HG03175 (cell line): ENCODE results near the gene PDE11A.
"Not testable (repeated sequence)": the region's sequence is repeated elsewhere in the genome, so short reads cannot be mapped to it uniquely, and the experiment has no call there.

ENCODE experiments used
- ATAC-seq: cut with Tn5 transposase; IDR thresholded peaks from one replicate; pipeline ENCODE4 v1.9.1; 2021; ENCODE audit warnings: mild to moderate bottlenecking, moderate library complexity; ENCODE audit not compliant: unreplicated experiment

Gene PDE11A

DNA sequence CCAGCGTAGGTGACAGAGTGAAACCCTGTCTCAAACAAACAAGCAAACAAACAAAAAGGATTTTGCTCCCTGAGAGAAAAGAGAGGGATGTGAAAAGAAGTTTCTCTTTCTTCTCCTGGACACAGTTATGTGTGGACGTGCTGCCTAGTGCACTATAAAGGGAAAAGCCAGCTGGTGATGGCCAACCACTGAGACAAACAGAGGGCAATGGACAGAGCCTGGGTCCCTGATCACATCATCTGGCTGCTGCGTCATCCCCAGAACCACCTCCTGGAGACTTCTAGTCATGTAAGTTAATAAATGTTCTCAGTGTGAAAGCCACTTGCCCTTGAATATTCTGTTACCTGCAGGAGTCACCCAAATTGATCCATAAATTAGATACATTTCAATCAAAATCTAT lies 184.9 kb downstream of the PDE11A start:
- ATAC-seq = no peak

DNA sequence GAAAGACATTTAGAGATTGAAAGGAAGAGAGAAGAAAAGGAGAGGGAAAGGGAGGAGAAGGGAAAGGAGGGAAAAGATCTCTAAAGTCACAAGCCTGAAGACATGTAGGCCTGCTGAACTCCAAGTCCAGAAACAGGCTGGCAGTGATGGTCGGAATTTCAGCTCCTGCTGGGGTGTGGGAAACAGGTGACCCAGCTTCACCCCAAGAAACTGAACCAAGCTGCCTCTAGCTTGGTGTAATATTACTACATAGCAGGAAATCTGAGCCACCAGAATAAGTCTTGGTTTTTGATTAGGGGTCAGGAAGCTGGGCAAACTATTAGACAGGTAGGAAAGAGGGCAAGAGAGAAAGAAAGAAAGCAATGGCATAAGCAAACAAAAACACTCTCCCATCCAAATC lies 185.8 kb downstream of the PDE11A start:
- no peak for ATAC-seq

GRCh38 chr2:177885828-177886466 lies 186.6 kb downstream of the PDE11A start:
- no peak for ATAC-seq

DNA sequence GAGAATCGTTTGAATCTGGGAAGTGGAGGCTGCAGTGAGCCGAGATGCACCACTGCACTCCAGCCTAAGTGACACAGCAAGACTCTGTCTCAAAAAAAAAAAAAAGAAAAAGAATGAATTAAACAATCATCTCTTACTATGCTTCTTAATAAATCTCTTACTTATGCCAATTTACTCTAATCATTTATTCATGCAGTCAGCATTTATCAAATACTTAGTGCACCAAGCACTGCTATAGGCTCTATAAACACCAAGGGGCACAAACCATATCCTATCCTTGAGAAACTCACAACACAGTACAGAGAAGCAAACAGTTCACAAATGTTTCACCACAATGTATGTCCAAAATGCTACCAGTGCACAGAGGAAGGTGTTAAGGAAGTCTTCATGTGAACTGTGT lies 189.4 kb downstream of the PDE11A start:
- no peak for ATAC-seq

DNA sequence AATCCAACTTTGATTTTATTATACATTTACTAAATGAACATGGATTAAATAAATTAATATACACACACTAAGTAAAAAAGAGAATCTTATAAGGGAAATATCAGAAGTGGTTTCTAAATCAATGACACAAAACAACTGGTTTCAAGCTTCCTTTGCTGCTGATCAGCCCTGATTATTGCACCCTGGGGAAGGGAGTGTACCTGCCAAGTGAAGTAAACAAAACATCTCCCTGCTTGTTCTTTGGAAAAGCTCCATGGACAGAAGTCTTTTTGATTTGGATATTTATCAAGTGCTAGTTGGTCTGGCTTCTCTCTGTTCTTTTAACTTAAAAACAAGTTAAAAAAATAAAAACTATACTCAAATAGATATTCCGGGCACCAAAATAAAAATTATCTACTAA lies 190.1 kb downstream of the PDE11A start:
- no peak for ATAC-seq

GRCh38 chr2:177881921-177882320 lies 190.7 kb downstream of the PDE11A start:
- ATAC-seq = no peak

- no peak for ATAC-seq
Measured at GRCh38 chr2:177881008-177881747, 191.4 kb downstream of the PDE11A start.

DNA sequence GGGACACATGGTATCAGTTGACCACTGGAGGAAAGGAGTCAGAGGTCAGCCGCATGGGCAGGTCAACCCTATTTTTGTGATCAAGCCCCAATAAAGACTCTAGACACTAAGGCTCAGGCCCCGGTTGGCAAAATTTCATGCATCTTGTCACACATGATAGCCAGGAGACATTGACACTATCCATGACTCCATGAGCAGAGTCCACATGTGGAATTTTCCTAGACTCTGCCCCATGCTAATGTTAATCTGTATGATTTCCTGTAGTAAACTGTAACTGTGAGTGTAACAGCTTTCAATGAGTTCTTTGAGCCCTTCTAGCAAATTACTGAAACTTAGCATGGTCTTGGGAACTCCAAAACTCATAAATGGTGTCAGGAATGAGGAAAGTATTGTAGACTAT lies 192.3 kb downstream of the PDE11A start:
- ATAC-seq = no peak

DNA sequence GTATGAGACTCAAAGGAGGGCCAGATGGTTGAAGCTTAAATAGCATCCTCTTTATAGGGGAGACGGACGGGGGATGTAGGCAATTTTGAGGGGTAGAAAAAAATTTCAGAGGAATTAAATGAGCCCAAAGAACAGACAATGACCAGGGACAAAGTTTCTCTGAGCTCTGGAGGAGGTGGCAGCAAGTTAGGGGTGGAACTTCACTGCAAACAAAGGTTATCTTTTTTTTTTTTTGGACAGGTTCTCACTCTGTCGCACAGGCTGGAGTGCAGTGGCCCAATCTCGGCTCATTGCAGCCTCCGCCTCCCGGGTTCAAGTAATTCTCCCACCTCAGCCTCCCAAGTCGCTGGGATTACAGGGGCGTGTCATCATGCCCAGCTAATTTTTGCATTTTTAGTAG lies 195.6 kb downstream of the PDE11A start:
- ATAC-seq = no peak

GRCh38 chr2:177874686-177875085 lies 197.9 kb downstream of the PDE11A start:
- no peak for ATAC-seq

GRCh38 chr2:177873915-177874314 lies 198.7 kb downstream of the PDE11A start:
- ATAC-seq = no peak

- no peak for ATAC-seq
Measured at GRCh38 chr2:177872286-177872685, 200.3 kb downstream of the PDE11A start.

- ATAC-seq = no peak
Measured at GRCh38 chr2:177869912-177870311, 202.7 kb downstream of the PDE11A start.

GRCh38 chr2:177869209-177869608 lies 203.4 kb downstream of the PDE11A start:
- no peak for ATAC-seq

DNA sequence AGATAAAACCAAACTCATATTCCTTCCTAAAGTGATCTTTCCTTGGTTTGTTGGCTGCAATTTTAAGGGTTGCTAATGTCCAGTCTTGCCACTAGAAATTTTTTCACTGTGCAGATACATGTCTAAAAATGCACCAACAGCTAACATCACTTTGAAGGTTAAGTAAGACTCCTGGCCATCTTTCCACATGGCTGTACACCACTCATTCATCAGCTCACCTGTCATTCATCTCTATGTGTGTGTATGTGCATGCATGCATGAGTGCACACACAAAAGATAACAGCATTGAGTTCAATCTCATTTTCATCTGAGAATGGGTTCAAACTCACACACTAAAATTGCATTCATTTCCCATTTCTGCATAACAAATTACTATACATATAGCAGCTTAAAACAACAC lies 203.8 kb downstream of the PDE11A start:
- ATAC-seq = no peak

GRCh38 chr2:177857538-177857937 lies 215.0 kb downstream of the PDE11A start:
- no peak for ATAC-seq

DNA sequence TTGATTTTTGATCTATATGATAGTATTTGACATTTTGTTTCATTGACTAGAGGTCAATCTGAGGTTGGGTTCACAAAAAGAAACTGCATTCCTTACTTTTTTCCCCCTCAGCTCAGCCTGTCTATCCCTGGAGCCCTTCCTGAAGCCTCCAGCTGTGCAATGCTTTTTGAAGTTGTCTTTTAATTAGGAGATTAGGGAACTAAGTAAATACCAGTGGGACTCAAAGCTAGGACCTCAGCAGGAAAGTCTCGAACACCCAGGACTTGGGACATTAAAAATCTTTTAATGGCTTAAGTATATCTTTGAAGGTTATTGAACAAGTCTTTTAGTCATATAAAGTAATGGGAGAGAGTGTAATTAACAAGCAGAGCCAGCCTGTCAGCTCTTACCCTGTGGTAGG lies 220.2 kb downstream of the PDE11A start:
- ATAC-seq = no peak

- no peak for ATAC-seq
Measured at GRCh38 chr2:177843188-177843587, 229.4 kb downstream of the PDE11A start.

DNA sequence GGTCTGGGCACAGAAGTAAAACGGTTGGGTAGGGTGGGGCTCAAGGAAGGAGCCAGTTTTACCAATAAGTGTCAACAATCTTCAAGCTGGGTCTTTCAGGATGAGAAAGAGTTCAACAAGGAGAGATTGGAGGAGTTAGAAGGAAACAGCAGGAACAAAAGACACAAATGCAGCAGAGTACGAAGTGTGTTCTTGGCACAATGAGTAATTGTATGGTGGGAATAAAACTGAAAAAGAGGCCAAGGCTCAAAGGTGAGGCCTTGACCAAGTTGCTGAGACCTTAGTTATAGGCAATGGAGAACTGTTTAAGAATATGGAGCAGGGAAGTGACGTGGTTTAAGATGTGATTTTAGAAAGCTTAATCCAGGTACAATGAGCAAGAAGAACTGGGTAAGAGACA lies 230.3 kb downstream of the PDE11A start:
- ATAC-seq = no peak

- not testable (repeated sequence) for ATAC-seq
Measured at GRCh38 chr2:177835418-177836204, 237.0 kb downstream of the PDE11A start.

DNA sequence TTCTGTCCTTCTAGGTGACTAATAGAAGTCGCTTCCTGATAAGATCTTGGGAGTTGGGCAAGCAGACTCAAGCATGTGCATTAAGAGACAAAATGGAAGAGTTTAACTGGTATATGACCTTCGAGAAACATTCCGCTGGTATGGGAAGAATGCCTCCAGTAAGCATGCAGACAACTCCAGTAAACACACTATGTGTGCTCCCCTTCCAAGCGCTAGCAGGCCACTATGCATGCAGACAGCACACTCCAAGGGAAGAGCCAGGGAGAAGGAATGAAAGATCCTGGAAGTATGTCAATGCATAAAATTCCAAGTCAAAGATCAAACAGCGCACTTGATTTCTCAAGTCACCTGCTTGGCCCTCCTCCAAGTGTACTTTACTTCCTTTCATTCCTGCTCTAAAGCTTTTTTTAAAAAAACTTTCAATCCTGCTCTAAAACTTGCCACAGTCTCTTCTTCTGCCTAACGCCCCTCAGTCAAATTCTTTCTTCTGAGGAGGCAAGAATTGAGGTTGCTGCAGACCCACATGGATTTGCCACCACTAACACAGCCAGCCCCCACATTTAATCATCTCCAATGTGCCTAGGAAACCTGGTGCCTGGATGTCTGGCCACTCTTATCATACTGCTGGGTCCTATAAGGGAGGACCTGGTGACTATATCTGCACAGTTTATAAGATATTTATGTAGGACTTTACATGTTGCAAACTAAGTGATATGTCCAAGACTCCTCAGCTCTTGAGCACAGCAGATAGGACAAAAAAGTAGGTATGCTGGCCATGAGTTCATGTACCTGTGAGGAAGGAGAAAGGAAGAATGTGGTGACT lies 239.8 kb downstream of the PDE11A start:
- ATAC-seq = no peak
